Measurements from ENCODE around the gene MOK.

Gene MOK

GRCh38 chr14:102230481-102231210 is 74.3 kb downstream of the MOK start:
- no peak for TF ChIP-seq CTCF (conservative IDR thresholded peaks at IDR 0.05; ENCODE audit: low read depth, low read length)
- H3K4me3 ChIP-seq (ENCODE audit: low read length), result no peak overlapping the region
- no peak for DNase-seq (ENCODE audit: low read depth)

GRCh38 chr14:102229739-102230092 is 75.2 kb downstream of the MOK start:
- DNase-seq (ENCODE audit: low read depth), result no peak
- TF ChIP-seq CTCF (conservative IDR thresholded peaks at IDR 0.05; ENCODE audit: low read depth, low read length), result no peak
- H3K4me3 ChIP-seq (ENCODE audit: low read length), result no peak overlapping the region

GRCh38 chr14:102229071-102229738 is 75.8 kb downstream of the MOK start:
- TF ChIP-seq CTCF (conservative IDR thresholded peaks at IDR 0.05; ENCODE audit: low read depth, low read length), result no peak
- DNase-seq (ENCODE audit: low read depth), result no peak
- H3K4me3 ChIP-seq (ENCODE audit: low read length), result no peak overlapping the region

GRCh38 chr14:102227184-102227964 is 77.6 kb downstream of the MOK start:
- TF ChIP-seq CTCF (conservative IDR thresholded peaks at IDR 0.05; ENCODE audit: low read depth, low read length), result no peak
- H3K4me3 ChIP-seq (ENCODE audit: low read length), result no peak overlapping the region
- DNase-seq (ENCODE audit: low read depth), result no peak

- TF ChIP-seq CTCF (conservative IDR thresholded peaks at IDR 0.05; ENCODE audit: low read depth, low read length), result no peak
- no peak for DNase-seq (ENCODE audit: low read depth)
- H3K4me3 ChIP-seq (ENCODE audit: low read length), result no peak overlapping the region
Measured at GRCh38 chr14:102226356-102227125, 78.4 kb downstream of the MOK start.

GRCh38 chr14:102225936-102226335 is 79.0 kb downstream of the MOK start:
- no peak for DNase-seq (ENCODE audit: low read depth)
- TF ChIP-seq CTCF (conservative IDR thresholded peaks at IDR 0.05; ENCODE audit: low read depth, low read length), result no peak
- no peak overlapping the region for H3K4me3 ChIP-seq (ENCODE audit: low read length)

All from retinal pigment epithelial cell (primary cell).